ENCODE data around the gene TCN2.

TCN2 gene

GRCh38 chr22:30569674-30570202 lies 37.2 kb upstream of the TCN2 start:
- no peak for TF ChIP-seq REST (IDR thresholded peaks at IDR 0.05; ENCODE audit: insufficient read depth in 1 of 2, low read depth in 2 of 2, low read length in 2 of 2)

- TF ChIP-seq SIN3A (IDR thresholded peaks at IDR 0.05; ENCODE audit: borderline replicate concordance, insufficient read depth, low read length) (no peak), FOXP2 (optimal IDR thresholded peaks at IDR 0.05; ENCODE audit: borderline replicate concordance, extremely low read depth, extremely low read length, insufficient read depth) (no peak), REST (IDR thresholded peaks at IDR 0.05; ENCODE audit: insufficient read depth in 1 of 2, low read depth in 2 of 2, low read length in 2 of 2) (no peak), POLR2AphosphoS5 (IDR thresholded peaks at IDR 0.05; ENCODE audit: low read depth, low read length) (no peak), TAF1 (IDR thresholded peaks at IDR 0.05; ENCODE audit: borderline replicate concordance, insufficient read depth, low read length) (no peak)
These were observed 34.8 kb upstream of the TCN2 start for GRCh38 chr22:30572210-30572609.

- TF ChIP-seq SIN3A (IDR thresholded peaks at IDR 0.05; ENCODE audit: borderline replicate concordance, insufficient read depth, low read length) = no peak
- TF ChIP-seq FOXP2 (optimal IDR thresholded peaks at IDR 0.05; ENCODE audit: borderline replicate concordance, extremely low read depth, extremely low read length, insufficient read depth) = no peak
- no peak for TF ChIP-seq POLR2AphosphoS5 (IDR thresholded peaks at IDR 0.05; ENCODE audit: low read depth, low read length)
- TF ChIP-seq REST (IDR thresholded peaks at IDR 0.05; ENCODE audit: insufficient read depth in 1 of 2, low read depth in 2 of 2, low read length in 2 of 2) = no peak
- TF ChIP-seq TAF1 (IDR thresholded peaks at IDR 0.05; ENCODE audit: borderline replicate concordance, insufficient read depth, low read length) = no peak
These were observed 34.0 kb upstream of the TCN2 start for GRCh38 chr22:30572840-30573593.

GRCh38 chr22:30573594-30574094 lies 33.3 kb upstream of the TCN2 start:
- no peak for TF ChIP-seq SIN3A (IDR thresholded peaks at IDR 0.05; ENCODE audit: borderline replicate concordance, insufficient read depth, low read length)
- no peak for TF ChIP-seq POLR2AphosphoS5 (IDR thresholded peaks at IDR 0.05; ENCODE audit: low read depth, low read length)
- no peak for TF ChIP-seq FOXP2 (optimal IDR thresholded peaks at IDR 0.05; ENCODE audit: borderline replicate concordance, extremely low read depth, extremely low read length, insufficient read depth)
- TF ChIP-seq REST (IDR thresholded peaks at IDR 0.05; ENCODE audit: insufficient read depth in 1 of 2, low read depth in 2 of 2, low read length in 2 of 2) = no peak
- no peak for TF ChIP-seq TAF1 (IDR thresholded peaks at IDR 0.05; ENCODE audit: borderline replicate concordance, insufficient read depth, low read length)
